H1 (cell line): ENCODE measurements around the gene LHB. TPM values are rescaled to one million over a fixed set of nuclear protein-coding genes. Genes with fewer than 3 reads are reported as not detected.

ENCODE experiments used
- CTCF ChIA-PET: fragments of 300-600 bp; sonication (Branson Sonifier 250); formaldehyde crosslinking; loops from one replicate; lab custom pipeline; 2021; ENCODE audit not compliant: partially characterized antibody; lab: Charles Lee
- POLR2A ChIA-PET: fragments of 300-600 bp; sonication (Branson Sonifier 250); formaldehyde crosslinking; loops from one replicate; lab custom pipeline; 2021; ENCODE audit warnings: inconsistent platforms; ENCODE audit not compliant: partially characterized antibody; lab: Charles Lee
- DNase-seq, 2 experiments: peaks; one replicate each; pipeline versions ENCODE4 v3.0.0 to v3.0.0-alpha.2; 2010 to 2022; ENCODE audit warnings: low spot score in 2 of 2, low read depth in 1 of 2, mixed read lengths in 1 of 2
- FAIRE-seq: peaks from 2 replicates; lab custom pipeline; 2011; peaks lifted over from hg19 to GRCh38; lab: Jason Lieb, UNC
- H2AFZ ChIP-seq: 2 replicates; pipeline ENCODE4 v1.8.1; 2012; ENCODE audit warnings: low read length, inconsistent platforms
- H2AK5ac ChIP-seq: 2 replicates; pipeline ENCODE4 v1.6.1; 2013; ENCODE audit warnings: low read depth, low read length
- H2BK120ac ChIP-seq: replicated peaks from 2 replicates; pipeline ENCODE3; 2013; ENCODE audit warnings: low read depth, low read length, inconsistent platforms
- H2BK12ac ChIP-seq: 2 replicates; pipeline ENCODE4 v1.6.1; 2013; ENCODE audit warnings: low read depth, low read length
- H2BK15ac ChIP-seq: 2 replicates; pipeline ENCODE4 v1.6.1; 2013; ENCODE audit warnings: low read length
- H2BK20ac ChIP-seq: 2 replicates; pipeline ENCODE4 v1.6.1; 2013; ENCODE audit warnings: low read length
- H2BK5ac ChIP-seq: 2 replicates; pipeline ENCODE4 v1.6.1; 2013; ENCODE audit warnings: low read depth, low read length
- H3K14ac ChIP-seq: 2 replicates; pipeline ENCODE4 v1.6.1; 2013; ENCODE audit warnings: inconsistent platforms; ENCODE audit not compliant: insufficient read length
- H3K18ac ChIP-seq: 2 replicates; pipeline ENCODE4 v1.6.1; 2013; ENCODE audit warnings: low read length; ENCODE audit errors: extremely low read depth
- H3K23ac ChIP-seq: 2 replicates; pipeline ENCODE4 v1.6.1; 2013; ENCODE audit warnings: inconsistent platforms; ENCODE audit not compliant: insufficient read length
- H3K23me2 ChIP-seq: 2 replicates; pipeline ENCODE4 v1.6.1; 2013; ENCODE audit warnings: low read depth, low read length
- H3K27ac ChIP-seq: 2 replicates; pipeline ENCODE4 v1.6.1; 2011; ENCODE audit warnings: low read depth, low read length, inconsistent platforms
- H3K27me3 ChIP-seq, 4 experiments: replicated peaks in 1 of 4; 1 replicate in 1 of 4; 2 replicates in 3 of 4; pipeline versions ENCODE4 v1.6.1 to v1.8.1; 2011 to 2013; ENCODE audit warnings: low read length in 3 of 4, mild to moderate bottlenecking in 3 of 4, inconsistent platforms in 2 of 4, mixed read lengths in 2 of 4, moderate library complexity in 1 of 4; ENCODE audit not compliant: control insufficient read depth in 3 of 4, insufficient read depth in 3 of 4; ENCODE audit errors: extremely low read depth in 1 of 4
- H3K36me3 ChIP-seq, 4 experiments: 2 replicates each; pipeline versions ENCODE4 v1.6.1 to v1.8.1; 2011 to 2013; ENCODE audit warnings: mild to moderate bottlenecking in 4 of 4, low read length in 3 of 4, moderate library complexity in 2 of 4, control low read depth in 1 of 4, inconsistent platforms in 1 of 4; ENCODE audit not compliant: insufficient read depth in 4 of 4, control insufficient read depth in 2 of 4
- H3K4ac ChIP-seq: replicated peaks from 2 replicates; pipeline ENCODE3; 2013; ENCODE audit warnings: low read length, low read depth, mixed read lengths, inconsistent platforms; ENCODE audit not compliant: insufficient read length
- H3K4me1 ChIP-seq, 4 experiments: replicated peaks in 1 of 4; 1 replicate in 1 of 4; 2 replicates in 3 of 4; pipeline versions ENCODE4 v1.6.1 to v1.8.1; 2011 to 2013; ENCODE audit warnings: low read length in 3 of 4, inconsistent platforms in 2 of 4, mixed read lengths in 1 of 4; ENCODE audit not compliant: insufficient read depth in 4 of 4, control insufficient read depth in 3 of 4
- H3K4me2 ChIP-seq, 2 experiments: 2 replicates each; pipeline versions ENCODE4 v1.6.1 to v1.8.1; 2011 to 2013; ENCODE audit warnings: low read depth in 2 of 2, low read length in 2 of 2, control low read depth in 1 of 2, inconsistent platforms in 1 of 2, mild to moderate bottlenecking in 1 of 2; ENCODE audit not compliant: insufficient read depth in 1 of 2
- H3K4me3 ChIP-seq, 4 experiments: fragments of 200-600, 300-600 bp in 1 of 4; sonication (generic), shearing (Covaris generic), sonication (Bioruptor Twin) in 1 of 4; 2 replicates each; pipeline versions ENCODE4 v1.5.1 to v1.8.1; 2011 to 2016; ENCODE audit warnings: low read length in 4 of 4, low read depth in 3 of 4, control low read depth in 2 of 4, inconsistent platforms in 2 of 4, mild to moderate bottlenecking in 2 of 4, mixed read lengths in 1 of 4, moderate library complexity in 1 of 4; ENCODE audit not compliant: insufficient read depth in 2 of 4; ENCODE audit errors: extremely low read depth in 1 of 4
- H3K56ac ChIP-seq: replicated peaks from 2 replicates; pipeline ENCODE3; 2013; ENCODE audit warnings: low read depth, mild to moderate bottlenecking, mixed read lengths, low read length, inconsistent platforms; ENCODE audit not compliant: insufficient read length
- H3K79me1 ChIP-seq: 2 replicates; pipeline ENCODE4 v1.6.1; 2013; ENCODE audit warnings: low read depth, low read length, control low read depth
- H3K79me2 ChIP-seq, 2 experiments: 2 replicates each; pipeline versions ENCODE4 v1.6.1 to v1.8.1; 2012 to 2013; ENCODE audit warnings: low read length in 2 of 2, mild to moderate bottlenecking in 2 of 2, inconsistent platforms in 1 of 2; ENCODE audit not compliant: insufficient read depth in 2 of 2, control insufficient read depth in 1 of 2
- H3K9ac ChIP-seq, 4 experiments: replicated peaks in 1 of 4; 1 replicate in 1 of 4; 2 replicates in 3 of 4; pipeline versions ENCODE4 v1.6.1 to v1.8.1; 2011 to 2013; ENCODE audit warnings: low read depth in 3 of 4, low read length in 3 of 4, control low read depth in 2 of 4, mild to moderate bottlenecking in 2 of 4, moderate library complexity in 2 of 4, inconsistent platforms in 1 of 4; ENCODE audit errors: extremely low read depth in 1 of 4
- H3K9me3 ChIP-seq, 2 experiments: 2 replicates each; pipeline versions ENCODE4 v1.6.1 to v1.8.1; 2012 to 2013; ENCODE audit warnings: mild to moderate bottlenecking in 2 of 2, moderate library complexity in 2 of 2, control low read depth in 1 of 2, inconsistent platforms in 1 of 2, low read depth in 1 of 2, low read length in 1 of 2, mixed read lengths in 1 of 2; ENCODE audit not compliant: insufficient read depth in 2 of 2
- H4K20me1 ChIP-seq, 2 experiments: replicated peaks in 1 of 2; 2 replicates each; pipeline versions ENCODE3 to v1.8.1; 2011 to 2013; ENCODE audit warnings: inconsistent platforms in 2 of 2, low read length in 2 of 2, mild to moderate bottlenecking in 1 of 2; ENCODE audit not compliant: insufficient read depth in 2 of 2, control insufficient read depth in 1 of 2
- H4K5ac ChIP-seq: 2 replicates; pipeline ENCODE4 v1.6.1; 2013; ENCODE audit warnings: low read length, low read depth, mixed read lengths, inconsistent platforms; ENCODE audit not compliant: insufficient read length
- H4K8ac ChIP-seq: 2 replicates; pipeline ENCODE4 v1.8.0; 2013; ENCODE audit warnings: mild to moderate bottlenecking, moderate library complexity, low read length, inconsistent platforms; ENCODE audit not compliant: insufficient read depth; ENCODE audit errors: extremely low read depth
- H4K91ac ChIP-seq: replicated peaks from 2 replicates; pipeline ENCODE3; 2013; ENCODE audit warnings: low read length, mixed read lengths, inconsistent platforms; ENCODE audit not compliant: insufficient read length
- RFX5 ChIP-seq: IDR thresholded peaks from 2 replicates; pipeline ENCODE4 v1.6.1; 2011; ENCODE audit warnings: low read depth, low read length, improper control_type of control experiment, borderline replicate concordance
- SIRT6 ChIP-seq: IDR thresholded peaks from one replicate; pipeline ENCODE4 v1.7.1; 2012; ENCODE audit warnings: low read length, inconsistent platforms
- SP4 ChIP-seq: IDR thresholded peaks from 2 replicates; pipeline ENCODE4 v1.6.1; 2012; ENCODE audit warnings: low read length, inconsistent platforms
- TAF1 ChIP-seq: IDR thresholded peaks from 2 replicates; pipeline ENCODE4 v1.6.1; 2011; ENCODE audit warnings: mild to moderate bottlenecking, low read depth, low read length
- TAF7 ChIP-seq: optimal IDR thresholded peaks from 2 replicates; pipeline ENCODE3; 2011; ENCODE audit warnings: low read depth, mild to moderate bottlenecking, inconsistent platforms, low read length, moderate library complexity, borderline replicate concordance
- WGBS, 2 experiments: shearing (Covaris generic) in 1 of 2; methylation state at CpG; one replicate each; pipeline versions ENCODE4 v1.1.6 to v1.1.7; 2013 to 2015; ENCODE audit warnings: low lambda C conversion rate in 2 of 2, mixed read lengths in 2 of 2, inconsistent platforms in 1 of 2, low coverage in 1 of 2, missing lambda C conversion rate in 1 of 2; ENCODE audit not compliant: insufficient replicate concordance in 2 of 2, insufficient coverage in 1 of 2, insufficient read length in 1 of 2; ENCODE audit errors: extremely low coverage in 1 of 2, missing lambda C conversion rate in 1 of 2; 5-methylcytosine and 5-hydroxymethylcytosine counted together
- polyA plus RNA-seq, 7 experiments: library from polyadenylated mRNA; depleted of rRNA in 3 of 7; stranded (reverse) in 5 of 7; unstranded in 2 of 7; fragments of >200 nt in 5 of 7; fragments of 200-250 nt in 2 of 7; gene quantifications; 1 replicate in 5 of 7; 2 replicates in 1 of 7; 4 replicates in 1 of 7; pipeline versions ENCODE4 v1.2.1 to v1.2.3, GENCODE V29; 2011 to 2013; ENCODE audit warnings: missing spikeins in 2 of 7, mixed read lengths in 2 of 7
- total RNA-seq: library from RNA; stranded (reverse); fragmentation: NEBNext Ultra II Directional; extraction: Animal tissue kit (Norgen Biotek cat#: 25700); gene quantifications from 2 replicates; pipeline ENCODE4 v1.2.1, GENCODE V29; 2021

Gene LHB
- total and polyA plus RNA-seq, 2 of the 8 experiments (the other 6 are each of a cell fraction or from before 2014, with no cell fraction given), result 0.53 TPM; not detected in 1

- H4K5ac ChIP-seq, result no peak overlapping the region
Measured at GRCh38 chr19:48987323-48987722, 29.6 kb downstream of the LHB start.

More at GRCh38 chr19:48987323-48987722, 29.6 kb downstream of the LHB start:
- Histone ChIP-seq H2BK20ac (no peak overlapping the region), H2BK15ac (no peak overlapping the region), H2BK12ac (no peak overlapping the region), H4K20me1 (peaks cover 0 to 10% of the 10 kb centered on the region in 2 experiments), H3K36me3 (peaks cover 3 to 34% (median 10%) of the 10 kb centered on the region in 4 experiments; a peak in 5 of 8 replicates), H3K56ac (no peak overlapping the region), H3K79me2 (peaks cover 0 to 7% of the 10 kb centered on the region in 2 experiments; a peak in 1 of 4 replicates), H3K4me3 (no peak overlapping the region), H2AK5ac (no peak overlapping the region), H2AFZ (no peak overlapping the region), H3K18ac (no peak overlapping the region), H3K27me3 (no peaks in the 10 kb centered on the region), H3K14ac (no peak overlapping the region), H3K23me2 (no peaks in the 10 kb centered on the region; the same call in 1 of the 2 replicates), H2BK5ac (no peak overlapping the region), H3K23ac (no peak overlapping the region), H2BK120ac (no peak overlapping the region), H3K9me3 (no peaks in the 10 kb centered on the region), H3K27ac (no peak overlapping the region), H3K9ac (no peak overlapping the region), H3K4me2 (no peak overlapping the region), H4K91ac (no peak overlapping the region), H3K79me1 (peaks cover 4% of the 10 kb centered on the region), H3K4ac (no peak overlapping the region), H4K8ac (no peak overlapping the region), H3K4me1 (peaks cover 0 to 1% (median 0%) of the 10 kb centered on the region in 4 experiments; a peak in 2 of 7 replicates)
- ChIA-PET CTCF (interaction anchor here (0.7 to 1.9 kb wide), 7 partner anchors 11 to 324 kb away, joined by 3 to 12 read pairs (median 4); no protein-coding TSS in a partner anchor), POLR2A (interaction anchor here (0.6 to 1.7 kb wide), 5 partner anchors 12 to 115 kb away, joined by 3 to 5 read pairs (median 4); partner anchors contain the start of genes FTL and PPP1R15A)
- FAIRE-seq (no peak), DNase-seq (no peak)
- no peak for TF ChIP-seq RFX5
- TF ChIP-seq SIRT6, result no peak
- no peak for TF ChIP-seq SP4
- TF ChIP-seq TAF1, result no peak
- TF ChIP-seq TAF7, result no peak
- WGBS, 2 experiments, result 81% methylated on average over 7 of the region's 7 CpGs; no CpG with 5 or more reads in 1 of the 2 experiments
